GM12875 (cell line): ENCODE data around the gene TUBB.
"Not testable (repeated sequence)": the region's sequence is repeated elsewhere in the genome, so short reads cannot be mapped to it uniquely, and the experiment has no call there.

Source experiments
- H3K4me3 ChIP-seq: one replicate; pipeline ENCODE4 v1.5.1; 2011; ENCODE audit warnings: low read depth, low read length, control low read depth
- CTCF ChIP-seq: IDR thresholded peaks from 2 replicates; pipeline ENCODE4 v1.5.1; 2011; ENCODE audit warnings: low read depth, mild to moderate bottlenecking, control low read depth, inconsistent platforms, low read length, moderate library complexity, borderline replicate concordance; ENCODE audit not compliant: insufficient read depth

The TUBB gene

DNA sequence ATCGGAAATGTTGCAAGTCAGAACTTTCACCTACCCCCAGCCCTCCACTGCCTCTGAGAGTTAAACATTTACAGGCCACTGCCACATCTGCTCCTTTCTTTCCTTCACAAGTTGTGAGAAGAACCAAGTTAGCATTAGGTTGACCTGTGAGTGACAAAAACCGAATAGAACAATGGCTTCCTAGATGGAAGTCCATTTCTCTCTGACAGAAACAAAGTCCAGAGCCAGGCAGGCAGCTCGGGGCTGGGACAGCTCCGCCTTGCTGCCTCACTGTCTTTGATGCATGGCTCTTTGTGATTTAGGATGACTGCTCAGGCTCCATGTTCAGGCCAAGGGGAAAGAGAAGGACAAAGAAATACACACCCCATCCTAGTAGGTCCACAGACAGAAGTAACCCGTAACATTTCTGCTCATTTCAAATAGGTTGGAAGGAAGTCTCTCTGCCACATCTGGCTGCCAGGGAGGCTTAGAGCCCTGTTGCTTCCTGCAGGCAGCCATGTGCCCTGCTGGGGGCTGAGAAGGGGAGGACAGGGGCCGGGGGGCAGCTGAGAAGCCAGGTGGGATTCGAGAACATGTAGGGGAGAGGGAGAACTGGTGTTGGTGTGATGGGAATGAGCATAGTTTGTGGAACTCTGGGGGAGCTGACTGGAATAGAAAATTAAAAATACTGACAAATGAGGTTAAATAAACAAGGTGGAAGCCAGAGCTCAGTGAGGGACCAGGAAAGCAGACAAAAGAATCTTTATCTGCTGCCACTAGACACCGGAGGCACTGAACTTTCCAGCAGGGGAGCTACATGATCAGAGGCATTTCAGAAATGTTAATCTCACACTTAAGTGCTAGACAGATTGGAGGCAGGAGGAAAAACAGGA, 43.7 kb downstream of the TUBB start:
- H3K4me3 ChIP-seq, result no peak overlapping the region
- TF ChIP-seq CTCF, result no peak

- not testable (repeated sequence) for H3K4me3 ChIP-seq
Measured at GRCh38 chr6:30764490-30765043, 44.4 kb downstream of the TUBB start.

DNA sequence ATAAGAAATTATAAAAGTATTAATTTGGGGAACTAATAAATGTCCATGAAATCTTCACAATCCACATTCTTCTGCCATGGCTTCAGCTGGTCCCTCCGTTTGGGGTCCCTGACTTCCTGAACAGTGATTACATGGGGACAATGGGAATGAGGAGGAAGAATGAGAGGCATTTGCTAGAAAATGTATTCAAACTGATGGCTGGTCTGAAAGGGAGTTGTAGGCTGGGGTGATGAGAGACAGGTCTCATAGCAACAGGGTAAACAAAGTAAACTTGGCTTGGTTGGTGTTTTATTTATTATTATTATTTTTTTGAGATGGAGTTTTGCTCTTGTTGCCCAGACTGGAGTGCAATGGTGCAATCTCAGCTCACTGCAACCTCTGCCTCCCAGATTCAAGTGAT, 45.3 kb downstream of the TUBB start:
- not testable (repeated sequence) for H3K4me3 ChIP-seq

- no peak overlapping the region for H3K4me3 ChIP-seq
- no peak for TF ChIP-seq CTCF
Measured at GRCh38 chr6:30766461-30767157, 46.5 kb downstream of the TUBB start.

DNA sequence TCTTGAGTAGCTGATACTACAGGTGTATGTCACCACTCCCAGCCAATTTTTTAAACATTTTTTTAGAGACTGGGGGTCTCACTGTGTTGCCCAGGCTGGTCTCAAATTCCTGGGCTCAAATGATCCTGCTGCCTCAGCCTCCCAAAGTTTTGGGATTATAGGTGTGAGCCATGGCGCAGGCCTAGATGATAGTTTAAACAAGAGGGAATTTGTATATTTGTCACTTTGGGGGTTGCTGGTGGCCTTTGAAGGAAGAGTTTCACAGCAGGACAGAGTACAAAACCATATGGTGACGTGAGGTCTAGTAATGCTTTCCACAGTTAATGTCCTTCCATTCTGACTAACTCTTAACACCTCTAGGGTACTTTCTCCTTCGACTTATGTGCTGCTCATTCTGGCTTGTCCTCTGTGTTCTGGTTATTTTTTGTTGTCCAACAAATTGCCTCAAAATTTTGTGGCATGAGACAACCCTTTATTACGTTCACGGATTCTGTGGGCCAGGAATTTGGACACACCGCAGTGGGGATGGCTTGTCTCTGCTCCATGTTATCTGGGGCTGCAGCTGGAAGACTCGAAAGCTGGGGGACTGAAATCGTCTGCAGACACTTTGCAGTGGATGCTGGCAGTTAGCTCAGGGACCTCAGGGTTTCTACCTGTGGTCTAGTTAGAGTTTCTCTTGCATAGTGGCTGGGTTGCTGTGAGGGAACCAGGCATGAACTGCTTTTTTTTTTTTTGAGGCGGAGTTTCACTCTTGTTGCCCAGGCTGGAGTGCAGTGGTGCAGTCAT, 47.2 kb downstream of the TUBB start:
- no peak for TF ChIP-seq CTCF

DNA sequence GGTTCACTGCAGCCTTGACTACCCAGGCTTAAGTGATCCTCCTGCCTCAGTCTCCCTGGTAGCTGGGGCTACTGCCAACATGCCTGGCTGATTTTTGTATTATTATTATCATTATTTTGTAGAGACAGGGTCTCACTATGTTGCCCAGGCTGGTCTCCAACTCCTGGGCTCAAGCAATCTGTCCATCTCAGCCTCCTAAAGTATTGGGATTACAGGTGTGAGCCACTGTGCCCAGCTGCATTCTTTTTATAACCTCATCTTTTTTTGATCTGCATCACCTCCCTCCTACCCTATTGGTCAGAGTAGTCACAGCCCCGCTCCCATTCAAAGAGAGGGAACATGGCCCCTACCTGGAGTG, 47.8 kb downstream of the TUBB start:
- H3K4me3 ChIP-seq, result no peak overlapping the region
- TF ChIP-seq CTCF, result no peak

More for the DNA sequence above, 47.2 kb downstream of the TUBB start:
- H3K4me3 ChIP-seq, result no peak overlapping the region

GRCh38 chr6:30768634-30769087, 48.5 kb downstream of the TUBB start:
- no peak for TF ChIP-seq CTCF
- H3K4me3 ChIP-seq, result no peak overlapping the region
